HG02623 (cell line): ENCODE measurements around the gene CD38.
A peak's percentile ranks its signal among the peaks of the same experiment; 100 is the strongest.
"Not testable (repeated sequence)": the region's sequence is repeated elsewhere in the genome, so short reads cannot be mapped to it uniquely, and the experiment has no call there.

Experiments used
- ATAC-seq: cut with Tn5 transposase; IDR thresholded peaks from one replicate; pipeline ENCODE4 v1.9.1; 2021; ENCODE audit warnings: moderate library complexity; ENCODE audit not compliant: unreplicated experiment

The CD38 gene

DNA sequence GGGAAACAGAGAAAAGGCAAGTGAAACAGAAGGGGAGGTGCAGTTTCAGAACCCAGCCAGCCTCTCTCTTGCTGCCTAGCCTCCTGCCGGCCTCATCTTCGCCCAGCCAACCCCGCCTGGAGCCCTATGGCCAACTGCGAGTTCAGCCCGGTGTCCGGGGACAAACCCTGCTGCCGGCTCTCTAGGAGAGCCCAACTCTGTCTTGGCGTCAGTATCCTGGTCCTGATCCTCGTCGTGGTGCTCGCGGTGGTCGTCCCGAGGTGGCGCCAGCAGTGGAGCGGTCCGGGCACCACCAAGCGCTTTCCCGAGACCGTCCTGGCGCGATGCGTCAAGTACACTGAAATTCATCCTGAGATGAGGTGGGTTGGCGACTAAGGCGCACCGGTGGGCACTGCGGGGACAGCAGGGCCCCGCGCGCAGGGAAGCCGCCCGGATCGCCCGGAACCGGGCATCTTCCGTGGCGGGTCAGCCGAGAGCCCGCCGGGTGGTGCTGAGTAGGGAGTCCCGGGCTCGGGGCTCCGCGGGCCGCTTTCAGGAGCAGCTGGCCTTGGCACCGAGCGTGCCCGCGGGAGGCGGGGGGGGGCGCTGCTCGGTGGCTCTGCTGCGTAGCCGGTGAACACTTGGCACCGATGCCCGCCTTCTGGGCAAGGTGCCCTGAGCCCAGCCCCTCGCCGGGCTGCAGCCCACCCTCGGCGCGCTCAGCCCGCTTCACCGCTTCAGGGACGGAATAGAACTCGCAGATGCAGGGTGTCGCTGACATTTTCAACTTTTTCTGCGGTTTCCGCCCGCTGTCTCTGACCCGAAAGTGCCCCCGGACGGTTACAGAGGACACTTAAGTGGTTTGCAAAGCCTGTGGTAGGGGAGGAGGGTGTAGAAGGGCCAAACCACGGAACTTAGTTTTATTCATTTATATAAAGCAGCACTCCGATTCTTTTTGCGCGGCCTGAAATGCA, at the start of gene CD38:
Gene CD38, plus strand, starts transcription at position 40 of the 953 bp plus-strand sequence. Its CDS starts 87 bp downstream, at position 127.
- ATAC-seq = peak; percentile 65

DNA sequence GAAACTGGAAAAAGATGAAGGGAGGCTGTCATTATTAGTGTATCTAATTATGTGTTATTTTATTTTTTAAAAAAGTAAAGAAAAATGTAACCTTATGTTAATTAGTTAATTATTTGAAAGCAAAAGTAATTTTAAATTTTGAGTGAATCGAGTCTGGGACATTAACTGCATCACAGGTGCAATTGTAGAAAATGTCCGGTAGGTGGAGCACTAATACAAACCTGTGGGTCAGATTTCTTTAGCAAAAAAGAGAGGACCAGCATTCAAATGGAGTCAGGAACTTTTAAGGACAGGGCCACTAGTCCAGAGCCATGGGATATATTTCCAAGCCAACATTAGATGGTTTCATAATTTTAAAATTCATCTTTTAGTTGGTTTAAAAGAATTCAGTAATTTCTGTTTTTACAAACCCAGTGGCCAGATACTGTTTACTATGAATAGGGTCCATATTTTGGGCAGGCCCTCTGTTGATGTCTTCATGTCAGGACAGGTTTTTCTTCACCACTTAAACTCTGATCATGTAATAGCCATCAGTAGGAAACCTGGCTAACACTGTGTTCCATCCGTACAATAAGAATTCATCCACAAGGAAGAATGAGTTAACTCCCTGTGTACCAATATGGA, 48.1 kb upstream of the CD38 start:
- ATAC-seq = no peak

DNA sequence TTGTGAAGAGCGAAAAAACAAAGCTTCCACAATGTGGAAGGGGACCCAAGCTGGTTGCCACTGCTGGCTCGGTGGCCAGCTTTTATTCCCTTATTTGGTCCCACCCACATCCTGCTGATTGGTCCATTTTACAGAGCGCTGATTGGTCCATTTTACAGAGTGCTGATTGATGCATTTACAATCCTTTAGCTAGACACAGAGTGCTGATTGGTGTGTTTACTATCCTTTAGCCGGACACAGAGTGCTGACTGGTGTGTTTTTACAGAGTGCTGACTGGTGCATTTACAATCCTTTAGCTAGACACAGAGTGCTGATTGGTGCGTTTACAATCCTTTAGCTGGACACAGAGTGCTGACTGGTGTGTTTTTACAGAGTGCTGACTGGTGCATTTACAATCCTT, 45.1 kb upstream of the CD38 start:
- not testable (repeated sequence) for ATAC-seq

DNA sequence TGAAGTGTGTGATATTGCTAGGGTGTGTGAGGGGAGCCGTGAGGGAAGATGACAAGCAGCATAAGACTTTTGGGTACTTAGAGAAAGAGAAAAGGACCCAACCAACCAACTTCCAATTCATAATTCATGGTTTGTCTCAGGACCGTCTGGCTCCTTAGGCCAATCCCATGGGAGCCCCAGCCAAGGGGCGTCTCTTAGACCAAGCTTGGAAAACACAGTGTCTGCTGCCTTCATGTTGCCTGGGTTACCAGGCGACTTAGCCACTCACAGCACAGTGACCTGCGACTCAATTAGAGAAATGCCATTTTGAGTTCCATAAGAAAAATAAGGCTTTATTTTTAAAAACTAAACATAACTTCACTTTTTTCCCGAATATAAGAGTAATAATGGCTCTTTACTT, 42.6 kb upstream of the CD38 start:
- ATAC-seq = no peak

DNA sequence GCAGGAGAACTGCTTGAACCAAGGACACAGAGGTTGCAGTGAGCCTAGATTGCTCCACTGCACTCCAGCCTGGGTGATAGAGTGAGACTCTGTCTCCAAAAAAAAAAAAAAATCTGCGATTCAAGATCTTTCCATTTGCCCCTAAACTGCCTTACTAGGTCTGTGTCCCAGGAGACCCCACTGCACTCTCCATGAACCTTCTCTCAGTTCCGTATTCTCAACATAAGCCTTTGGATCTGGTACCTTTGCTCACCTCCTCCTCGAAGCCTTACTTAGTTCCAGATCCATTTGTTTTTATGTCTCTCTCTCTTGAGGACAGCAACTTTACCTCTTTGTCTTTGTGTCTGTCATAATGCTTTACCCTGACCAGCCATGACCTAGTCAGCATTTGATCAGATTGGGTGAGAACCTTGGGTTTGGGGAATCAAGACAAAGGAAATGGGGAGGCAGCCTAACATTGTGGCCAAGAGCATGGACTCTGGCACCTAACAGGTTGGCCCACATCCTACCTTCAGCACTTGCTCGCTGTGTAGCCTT, 41.5 kb upstream of the CD38 start:
- no peak for ATAC-seq

DNA sequence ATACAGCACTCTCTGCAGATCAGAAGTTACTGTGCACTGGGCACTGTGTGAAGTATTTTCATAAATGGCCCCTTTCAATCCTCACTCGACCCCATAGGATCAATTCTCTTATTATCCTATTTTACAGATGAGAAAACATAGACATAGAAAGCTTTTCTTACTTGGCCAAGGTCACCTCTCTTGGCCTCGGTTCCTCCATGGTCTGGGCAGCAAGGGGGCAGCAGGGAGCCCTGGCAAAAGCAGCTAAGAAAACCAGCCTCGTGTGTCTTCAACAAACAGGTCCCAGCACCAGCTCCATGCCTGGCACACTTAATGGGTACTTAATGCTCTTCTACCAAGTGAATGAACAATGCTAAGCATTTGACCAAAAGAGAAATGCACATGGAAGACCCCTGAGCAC, 40.9 kb upstream of the CD38 start:
- ATAC-seq = no peak

DNA sequence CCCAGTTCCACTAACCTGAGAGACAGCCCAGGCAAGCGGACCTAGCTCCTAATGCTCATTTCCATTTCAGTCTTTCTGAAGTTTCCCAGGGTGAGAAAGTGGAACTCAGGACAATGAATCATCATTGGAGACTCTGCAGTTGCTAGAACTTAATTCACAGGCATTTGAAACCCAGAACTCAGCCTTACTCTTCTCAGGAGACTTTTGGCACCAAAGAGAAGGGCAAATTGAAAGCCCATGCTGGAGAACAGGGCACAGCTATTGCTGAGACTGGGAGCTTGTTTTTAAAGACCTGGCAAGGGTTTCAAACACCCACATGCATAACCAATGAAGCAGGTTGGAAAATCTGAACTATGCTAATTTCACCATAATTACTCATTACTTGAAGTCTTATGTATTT, 39.3 kb upstream of the CD38 start:
- no peak for ATAC-seq

DNA sequence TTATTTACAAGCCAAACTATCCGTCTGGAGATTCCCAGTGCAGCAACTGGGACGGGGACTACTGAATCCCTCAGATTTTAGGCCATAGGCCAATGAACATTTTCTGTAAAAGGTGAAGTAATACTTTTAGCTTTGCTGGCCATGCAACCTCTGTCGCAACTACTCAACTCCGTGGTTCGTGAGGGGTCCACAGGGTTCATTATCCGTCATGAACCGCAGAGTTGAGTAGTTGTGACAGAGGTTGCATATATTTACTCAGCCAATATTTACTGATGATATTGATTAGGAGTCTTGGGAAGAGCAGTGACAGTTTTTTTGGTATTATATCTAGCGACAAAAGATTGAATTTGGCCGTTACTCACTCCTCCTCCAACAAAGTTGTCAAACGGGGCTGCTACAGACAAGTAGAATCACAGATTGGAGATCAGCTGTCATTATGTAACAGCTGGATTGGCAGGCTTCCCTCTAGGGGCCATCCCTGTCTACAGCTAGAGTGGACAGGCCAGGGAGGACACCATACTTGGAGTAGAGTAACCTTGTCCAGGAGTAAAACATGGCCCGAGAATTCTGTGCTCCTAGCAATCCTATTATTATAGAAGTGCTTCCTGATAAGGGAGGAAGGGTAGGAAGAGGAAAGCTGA, 37.2 kb upstream of the CD38 start:
- ATAC-seq = no peak

DNA sequence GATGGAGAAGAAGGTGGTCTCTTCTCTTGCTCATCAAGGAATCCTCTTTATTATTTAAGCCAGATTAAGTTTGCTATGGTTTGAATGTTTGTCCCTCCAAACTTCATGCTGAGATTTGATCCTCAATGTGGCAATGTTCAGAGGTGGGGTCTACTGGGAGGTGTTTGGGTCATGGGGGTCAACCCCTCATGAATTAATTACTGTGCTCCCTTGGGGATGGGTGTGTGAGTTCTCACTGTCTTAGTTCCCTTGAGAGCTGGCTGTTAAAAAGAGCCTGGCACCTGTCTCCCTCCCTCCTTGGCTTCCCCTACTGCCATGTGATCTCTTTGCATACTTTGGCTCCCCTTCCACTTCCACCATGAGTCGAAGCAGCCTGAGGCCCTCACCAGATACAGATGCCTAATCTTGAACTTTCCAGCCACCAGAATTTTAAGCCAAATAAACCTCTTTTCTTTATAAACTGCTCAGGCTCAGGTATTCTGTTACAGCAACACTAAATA, 36.0 kb upstream of the CD38 start:
- ATAC-seq = no peak

DNA sequence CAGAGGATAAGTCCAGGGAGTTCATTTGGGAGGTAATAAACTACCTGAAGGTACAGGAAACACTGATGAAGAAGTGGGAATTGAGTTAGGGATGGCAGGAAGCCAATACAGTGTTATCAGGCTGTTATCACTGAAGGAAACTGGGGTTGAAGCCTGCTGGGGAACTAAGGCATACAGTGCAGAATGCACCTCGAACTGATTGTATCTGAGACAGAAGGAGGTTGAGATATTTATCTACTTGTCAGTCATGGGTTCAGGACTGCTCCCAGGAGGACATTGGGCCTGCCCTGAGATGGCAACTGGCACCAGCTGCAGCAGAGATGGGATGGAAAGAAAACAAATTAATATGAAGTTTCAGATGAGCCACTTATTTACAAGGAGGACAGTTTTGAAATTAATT, 35.5 kb upstream of the CD38 start:
- ATAC-seq = no peak

DNA sequence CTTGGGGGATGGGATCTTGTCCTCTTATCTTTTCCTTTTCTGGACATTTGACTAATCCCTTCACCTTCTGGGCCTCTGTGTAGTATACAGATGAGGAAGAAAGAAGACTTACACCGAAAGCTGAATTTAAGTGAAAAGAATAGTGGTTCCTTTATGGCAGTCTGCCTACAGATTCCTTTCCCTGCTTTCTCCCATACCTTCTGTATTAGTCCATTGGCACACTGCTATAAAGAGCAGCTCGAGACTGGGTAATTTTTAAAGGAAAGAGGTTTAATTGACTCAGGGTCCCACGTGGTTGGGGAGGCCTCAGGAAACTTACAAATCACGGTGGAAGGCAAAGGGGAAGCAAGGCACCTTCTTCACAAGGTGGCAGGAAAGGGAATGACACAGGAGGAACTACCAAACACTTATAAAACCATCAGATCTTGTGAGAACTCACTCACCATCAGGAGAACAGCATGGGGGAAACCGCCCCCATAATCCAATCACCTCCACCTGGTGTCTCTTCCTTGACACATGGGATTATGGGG, 34.0 kb upstream of the CD38 start:
- ATAC-seq = no peak

DNA sequence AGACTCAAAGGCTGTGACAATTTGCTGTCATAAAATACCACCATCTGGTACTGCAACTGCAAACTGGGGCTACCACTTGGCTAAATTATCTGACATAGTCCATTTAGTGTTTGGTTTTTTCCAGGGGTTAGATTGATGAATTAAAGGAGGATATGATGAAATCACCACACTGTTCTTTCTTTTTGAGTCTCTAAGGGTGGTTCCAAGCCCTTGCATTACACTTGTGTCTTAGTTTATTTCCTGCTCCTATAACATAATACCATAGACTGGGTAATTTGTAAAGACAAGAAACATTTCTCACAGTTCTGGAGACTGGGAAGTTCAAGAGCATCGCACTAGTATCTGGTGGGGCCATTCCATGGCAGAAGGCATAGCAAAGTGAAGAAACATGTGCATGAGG, 32.0 kb upstream of the CD38 start:
- ATAC-seq = no peak

DNA sequence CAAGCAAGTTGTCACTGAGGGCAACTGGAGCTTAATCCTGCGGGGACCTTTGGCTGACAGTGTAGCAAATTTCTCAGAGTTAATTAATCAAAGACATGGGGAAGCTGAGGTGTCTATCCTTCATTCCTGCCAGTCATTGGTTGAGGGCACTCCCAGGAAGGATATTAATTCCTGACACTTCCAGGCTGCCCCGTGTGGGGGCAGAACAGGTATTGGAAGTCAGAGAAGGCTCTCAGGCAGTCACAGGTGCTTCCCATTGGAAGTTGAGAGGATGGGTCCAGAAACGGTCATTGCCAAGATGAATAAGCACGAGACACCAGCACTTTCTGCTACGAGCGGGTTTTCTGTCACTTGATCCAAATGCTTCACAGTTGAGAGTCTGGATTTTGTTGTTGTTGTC, 29.1 kb upstream of the CD38 start:
- ATAC-seq = no peak

DNA sequence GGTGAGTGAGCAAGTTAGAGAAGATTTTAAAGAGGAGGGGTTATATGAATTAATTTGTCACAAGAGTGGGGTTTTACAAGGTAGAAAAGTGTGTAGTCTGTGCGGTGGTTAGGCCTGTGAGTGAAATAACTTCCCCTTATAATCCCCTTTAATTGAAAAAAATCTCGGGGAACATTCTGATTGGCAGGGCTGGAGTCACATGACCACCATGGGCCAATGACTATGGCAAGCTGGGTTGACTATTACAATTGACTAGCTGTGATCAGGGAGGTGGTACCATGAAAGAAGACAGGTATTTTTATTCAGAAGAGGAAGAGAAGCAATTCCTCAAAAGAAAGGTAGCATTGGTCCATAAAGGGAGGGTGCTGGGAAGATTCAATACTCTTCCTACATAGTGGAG, 27.0 kb upstream of the CD38 start:
- ATAC-seq = no peak

DNA sequence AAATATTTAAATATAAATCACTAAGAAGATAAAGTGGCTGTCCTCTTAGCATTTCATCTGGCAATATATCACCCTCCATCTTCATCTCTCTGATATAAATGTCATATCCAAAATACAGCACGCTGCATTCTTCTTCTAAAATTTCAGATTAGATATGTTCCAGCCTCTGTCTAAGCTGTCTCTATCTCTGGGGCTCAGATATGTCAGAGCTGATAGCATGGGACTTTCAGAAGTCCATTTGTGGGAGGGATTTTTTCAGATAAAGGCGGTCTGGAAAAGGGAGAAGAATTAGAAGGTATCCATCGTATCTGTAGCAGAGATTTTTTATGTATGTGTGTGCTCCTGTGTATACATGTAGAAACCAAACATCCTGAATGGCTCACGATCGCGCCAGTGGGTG, 25.0 kb upstream of the CD38 start:
- no peak for ATAC-seq

DNA sequence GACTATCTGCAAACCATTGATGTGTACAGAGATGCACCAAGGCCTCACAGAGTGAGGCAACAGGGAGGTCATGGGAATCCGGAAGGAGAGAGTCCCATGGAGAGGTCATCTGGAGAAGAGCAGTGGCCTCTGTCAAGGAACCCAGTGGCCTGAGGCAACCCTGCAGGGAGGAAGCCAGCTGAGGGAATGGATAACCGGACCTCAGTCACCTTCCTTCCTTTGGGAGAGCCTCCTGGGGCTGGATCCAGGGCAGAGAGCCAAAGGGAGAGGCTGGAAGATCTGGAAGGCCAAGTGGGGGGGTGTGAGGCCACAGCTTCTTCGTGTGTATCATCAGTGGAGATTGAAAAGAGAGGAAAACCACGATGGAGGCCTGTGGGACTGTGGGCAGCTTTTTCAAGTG, 24.3 kb upstream of the CD38 start:
- ATAC-seq = no peak

DNA sequence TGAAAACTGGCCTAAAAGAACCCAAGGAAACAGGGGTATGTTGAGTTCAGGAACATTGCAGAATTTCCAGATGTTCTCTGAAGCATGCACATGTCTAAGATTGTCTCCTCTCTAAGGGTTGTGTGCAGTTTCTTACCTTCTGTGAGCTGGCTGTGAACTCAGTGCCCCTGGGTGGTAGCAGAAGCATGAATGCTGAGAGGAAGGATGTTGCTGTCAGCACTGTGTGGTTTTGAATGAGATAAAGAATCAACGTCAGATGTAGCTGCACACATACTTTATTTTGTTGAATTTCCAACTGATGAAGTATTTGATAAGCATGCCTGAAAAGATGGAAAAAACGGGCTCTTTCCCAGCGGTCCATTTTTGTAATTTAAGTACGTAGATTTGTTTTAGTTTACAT, 23.8 kb upstream of the CD38 start:
- ATAC-seq = no peak

DNA sequence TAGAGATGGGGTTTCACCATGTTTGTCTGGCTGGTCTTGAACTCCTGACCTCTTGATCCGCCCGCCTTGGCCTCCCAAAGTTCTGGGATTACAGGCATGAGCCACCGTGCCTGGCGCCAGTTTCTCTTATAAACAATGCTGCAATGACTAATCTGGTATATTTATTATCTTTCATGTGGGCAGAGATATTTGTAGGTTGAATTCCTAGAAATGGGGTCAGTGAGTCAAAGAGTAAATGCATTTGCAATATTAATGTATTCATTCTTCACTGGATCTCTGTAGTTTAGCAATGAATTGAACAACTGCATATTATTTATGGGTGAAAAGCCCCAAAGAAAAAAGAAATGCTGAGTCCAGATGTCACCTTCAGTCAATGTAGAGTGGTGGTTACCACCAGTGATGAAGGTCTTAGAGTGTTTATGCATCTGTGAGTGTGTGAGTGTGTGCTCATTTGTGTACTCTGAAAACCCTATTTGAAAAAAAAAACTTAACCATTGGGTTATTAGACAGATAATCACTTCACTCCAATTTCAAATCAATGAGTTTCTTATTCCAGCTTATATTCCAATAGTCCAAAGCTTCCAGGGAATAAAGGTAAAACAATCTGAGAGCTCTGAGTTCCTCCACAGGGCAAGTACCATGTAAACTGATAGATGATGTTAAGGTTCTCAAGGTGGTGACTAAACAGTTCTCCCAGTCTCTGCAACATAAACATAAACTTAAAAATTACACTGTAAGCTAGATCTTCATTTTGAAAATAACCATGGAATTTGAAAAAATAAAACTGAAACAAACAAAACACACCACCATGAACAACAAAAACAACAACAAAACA, 22.6 kb upstream of the CD38 start:
- ATAC-seq = peak; percentile 7

DNA sequence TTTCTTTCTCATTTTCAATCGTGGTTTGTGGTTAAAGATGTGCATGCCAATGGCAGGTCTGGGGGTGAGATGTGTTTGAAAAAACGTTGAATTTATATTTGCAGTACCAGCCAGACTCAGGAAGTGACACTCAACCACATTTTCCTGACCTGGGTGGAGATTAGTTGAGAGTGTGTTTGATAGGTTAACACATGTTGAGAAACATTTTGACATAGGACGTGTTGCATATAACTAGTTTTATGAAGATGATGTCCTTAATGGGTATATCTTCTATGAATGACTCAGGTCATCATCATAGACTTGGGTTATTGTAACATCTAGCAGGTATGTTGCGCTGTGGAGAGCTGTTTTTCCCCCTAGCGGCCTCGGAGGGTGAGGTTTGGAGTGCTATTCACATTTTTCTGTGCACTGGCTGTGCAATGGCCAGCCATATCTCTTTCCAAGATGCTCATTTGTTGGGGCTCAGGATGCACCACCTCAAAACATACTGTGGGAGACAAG, 21.7 kb upstream of the CD38 start:
- peak; percentile 76 for ATAC-seq

DNA sequence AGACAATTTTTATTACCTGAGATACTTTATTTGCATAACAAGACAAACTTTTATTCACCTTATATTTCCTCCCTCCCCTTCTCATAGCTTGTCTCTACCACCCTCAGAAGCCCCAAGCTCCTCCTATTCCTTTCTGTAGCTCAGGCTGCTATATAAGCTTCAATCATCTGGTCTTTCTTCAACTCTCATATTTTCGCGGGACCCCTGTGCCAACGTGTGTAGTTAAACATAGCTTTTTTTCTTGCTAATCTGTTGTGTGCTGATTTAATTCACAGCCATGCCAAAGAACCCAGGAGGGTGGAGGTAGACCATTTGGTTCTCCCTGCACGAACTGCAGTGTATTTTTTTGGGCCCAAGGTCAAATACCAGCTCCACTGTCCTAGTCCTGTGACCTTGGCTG, 21.1 kb upstream of the CD38 start:
- ATAC-seq = no peak
